NT2/D1 (cell line): ENCODE measurements around the gene TMEM60.

Source experiments
- DNase-seq: peaks from one replicate; pipeline ENCODE4 v3.0.0-alpha.2; 2011; ENCODE audit warnings: low read depth, low spot score
- H3K27me3 ChIP-seq: 2 replicates; pipeline ENCODE4 v1.6.0; 2011; ENCODE audit warnings: mild to moderate bottlenecking; ENCODE audit not compliant: insufficient read length, insufficient read depth
- H3K36me3 ChIP-seq: 2 replicates; pipeline ENCODE4 v1.6.1; 2011; ENCODE audit warnings: mild to moderate bottlenecking, low read length, mixed read lengths; ENCODE audit not compliant: insufficient read depth, insufficient read length
- H3K4me1 ChIP-seq: 2 replicates; pipeline ENCODE4 v1.5.1; 2011; ENCODE audit not compliant: insufficient read depth, insufficient read length
- H3K4me3 ChIP-seq: 2 replicates; pipeline ENCODE4 v1.5.1; 2011; ENCODE audit warnings: low read depth; ENCODE audit not compliant: insufficient read length
- H3K9ac ChIP-seq: 2 replicates; pipeline ENCODE4 v1.6.0; 2011; ENCODE audit warnings: low read depth; ENCODE audit not compliant: insufficient read length
- H3K9me3 ChIP-seq: 2 replicates; pipeline ENCODE4 v1.5.1; 2011; ENCODE audit warnings: mild to moderate bottlenecking, low read length; ENCODE audit not compliant: insufficient read depth
- SUZ12 ChIP-seq: IDR thresholded peaks from 2 replicates; pipeline ENCODE4 v1.6.1; 2011; ENCODE audit not compliant: insufficient read length, insufficient read depth; ENCODE audit errors: extremely low read depth
- YY1 ChIP-seq: IDR thresholded peaks from 2 replicates; pipeline ENCODE4 v1.6.1; 2011; ENCODE audit not compliant: insufficient read length, insufficient read depth
- ZNF274 ChIP-seq: IDR thresholded peaks from 2 replicates; pipeline ENCODE4 v1.6.1; 2011; ENCODE audit warnings: mild to moderate bottlenecking, low read depth, low read length

The TMEM60 gene

GRCh38 chr7:77770316-77770715, 27.9 kb downstream of the TMEM60 start:
- no peaks in the 10 kb centered on the region for H3K4me1 ChIP-seq
- no peak overlapping the region for H3K9ac ChIP-seq
- H3K27me3 ChIP-seq = no peaks in the 10 kb centered on the region
- H3K9me3 ChIP-seq = no peaks in the 10 kb centered on the region
- no peak for DNase-seq
- no peak overlapping the region for H3K4me3 ChIP-seq
- TF ChIP-seq YY1 = no peak
- no peak for TF ChIP-seq ZNF274
- no peak for TF ChIP-seq SUZ12
- H3K36me3 ChIP-seq = peaks cover 5% of the 10 kb centered on the region

GRCh38 chr7:77766801-77767605, 31.2 kb downstream of the TMEM60 start:
- Histone ChIP-seq H3K4me3 (no peak overlapping the region), H3K36me3 (no peaks in the 10 kb centered on the region), H3K4me1 (no peaks in the 10 kb centered on the region), H3K9me3 (no peaks in the 10 kb centered on the region), H3K9ac (no peak overlapping the region), H3K27me3 (no peaks in the 10 kb centered on the region)
- no peak for DNase-seq
- TF ChIP-seq SUZ12 (no peak), ZNF274 (no peak), YY1 (no peak)

GRCh38 chr7:77765906-77766800, 32.1 kb downstream of the TMEM60 start:
- Histone ChIP-seq H3K36me3 (no peaks in the 10 kb centered on the region), H3K27me3 (no peaks in the 10 kb centered on the region), H3K9ac (no peak overlapping the region), H3K4me1 (no peaks in the 10 kb centered on the region), H3K4me3 (no peak overlapping the region), H3K9me3 (no peaks in the 10 kb centered on the region)
- TF ChIP-seq SUZ12 (no peak), ZNF274 (no peak), YY1 (no peak)
- DNase-seq = no peak

DNA sequence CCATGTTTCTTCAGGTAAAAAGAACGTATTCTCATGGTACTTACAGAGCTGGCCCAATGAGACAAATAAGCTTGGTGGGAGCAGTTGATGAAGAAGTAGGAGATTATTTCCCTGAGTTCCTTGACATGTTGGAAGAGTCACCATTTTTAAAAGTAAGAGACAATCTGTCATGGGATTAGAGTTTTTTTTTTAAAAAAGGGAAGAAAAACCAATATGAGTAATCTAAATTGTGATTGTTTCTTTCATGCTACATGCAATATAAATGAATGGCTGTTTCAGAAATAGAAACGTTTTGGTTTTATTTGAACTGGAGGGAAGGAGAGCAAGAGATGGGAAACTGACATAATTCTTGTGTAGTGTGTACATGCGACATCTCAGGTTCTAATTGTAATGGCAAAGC, 32.8 kb downstream of the TMEM60 start:
- Histone ChIP-seq H3K4me1 (no peaks in the 10 kb centered on the region), H3K27me3 (no peaks in the 10 kb centered on the region), H3K9me3 (no peaks in the 10 kb centered on the region), H3K9ac (no peak overlapping the region), H3K36me3 (no peaks in the 10 kb centered on the region), H3K4me3 (no peak overlapping the region)
- no peak for DNase-seq
- TF ChIP-seq YY1 (no peak), SUZ12 (no peak), ZNF274 (no peak)

DNA sequence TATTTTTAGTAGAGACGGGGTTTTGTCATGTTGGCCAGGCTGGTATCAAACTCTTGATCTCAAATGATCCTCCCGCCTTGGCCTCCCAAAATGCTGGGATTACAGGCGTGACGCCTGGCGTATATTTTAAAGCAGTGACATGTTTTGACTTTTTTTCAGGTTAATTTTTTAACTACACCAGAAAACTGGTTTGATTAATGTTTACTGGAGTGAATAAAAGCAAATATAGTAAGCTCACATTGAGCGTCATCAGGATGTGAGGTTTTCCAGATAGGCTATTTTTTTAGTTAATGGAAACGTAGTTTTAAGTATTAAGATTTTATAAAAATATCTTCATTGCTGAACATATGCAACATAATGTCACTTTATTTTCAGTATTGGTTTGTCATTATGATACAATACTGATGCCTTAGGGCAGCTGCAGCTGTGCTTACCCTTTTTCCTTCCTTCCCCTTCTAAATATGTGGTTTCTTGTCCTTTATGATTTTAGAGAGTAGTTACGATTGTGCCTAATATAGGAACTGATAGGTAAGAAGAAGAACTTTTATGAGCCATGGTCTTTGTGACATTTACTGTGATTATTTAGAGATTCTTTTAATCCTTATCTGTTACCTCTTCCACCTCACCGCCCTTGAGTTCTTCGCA, 37.3 kb downstream of the TMEM60 start:
- no peak overlapping the region for H3K4me3 ChIP-seq
- no peak for DNase-seq
- H3K9ac ChIP-seq = no peak overlapping the region
- no peaks in the 10 kb centered on the region for H3K27me3 ChIP-seq
- H3K36me3 ChIP-seq = no peaks in the 10 kb centered on the region
- no peak for TF ChIP-seq YY1
- no peak for TF ChIP-seq SUZ12
- TF ChIP-seq ZNF274 = no peak
- H3K4me1 ChIP-seq = no peaks in the 10 kb centered on the region
- no peaks in the 10 kb centered on the region for H3K9me3 ChIP-seq

DNA sequence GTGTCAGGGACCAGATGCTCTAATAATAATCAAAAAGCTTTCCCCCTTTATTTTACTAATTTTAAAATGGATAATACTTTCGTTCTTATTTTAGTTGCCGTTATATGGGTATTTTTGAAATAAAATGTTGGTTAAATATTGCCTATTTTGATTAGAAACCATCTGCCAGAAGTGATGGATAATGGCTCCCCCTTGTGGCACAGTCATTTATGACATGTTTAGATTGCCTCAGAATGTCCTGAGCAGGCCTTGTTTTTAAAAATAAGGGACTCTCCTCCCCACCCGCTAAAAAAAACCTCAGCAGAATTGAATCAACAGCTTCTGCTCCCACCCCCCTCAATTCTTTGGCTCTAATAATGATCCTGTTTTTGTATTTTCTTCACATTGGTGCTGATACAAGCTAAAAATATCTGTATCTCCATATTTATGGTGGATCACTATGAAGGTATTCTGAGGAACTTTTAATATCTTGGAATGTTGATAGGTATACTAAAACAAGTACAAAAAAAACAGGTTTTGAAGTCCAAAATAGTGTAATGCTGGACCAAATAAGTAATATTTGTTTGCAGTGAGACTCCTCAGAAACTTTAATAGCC, 38.8 kb downstream of the TMEM60 start:
- peak; percentile 51 for DNase-seq
- Histone ChIP-seq H3K4me3 (no peak overlapping the region), H3K9ac (no peak overlapping the region), H3K4me1 (no peaks in the 10 kb centered on the region), H3K36me3 (no peaks in the 10 kb centered on the region), H3K9me3 (no peaks in the 10 kb centered on the region), H3K27me3 (no peaks in the 10 kb centered on the region)
- no peak for TF ChIP-seq ZNF274

DNA sequence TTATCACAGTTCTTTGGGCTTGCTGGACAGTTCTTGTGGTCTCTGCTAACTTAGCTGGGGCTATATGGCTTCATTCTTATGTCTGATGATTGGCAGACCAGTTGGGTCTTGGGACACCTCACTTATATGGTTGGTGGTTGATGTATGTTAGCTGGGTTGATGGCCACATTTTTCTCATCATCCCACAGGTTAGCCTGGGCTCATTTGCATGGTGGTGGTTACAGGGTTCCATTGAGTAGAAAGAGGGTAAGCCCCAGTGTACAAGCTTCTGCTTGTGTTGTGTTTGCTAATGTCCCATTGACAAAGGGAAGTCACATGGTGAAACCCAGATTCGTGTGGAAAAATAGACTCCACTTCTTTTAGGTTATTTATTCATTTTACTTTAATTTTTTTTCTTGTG, 40.6 kb downstream of the TMEM60 start:
- H3K27me3 ChIP-seq = no peaks in the 10 kb centered on the region
- no peak for TF ChIP-seq SUZ12
- no peak for TF ChIP-seq ZNF274
- no peaks in the 10 kb centered on the region for H3K9me3 ChIP-seq
- no peaks in the 10 kb centered on the region for H3K4me1 ChIP-seq
- H3K9ac ChIP-seq = no peak overlapping the region
- DNase-seq = no peak
- H3K36me3 ChIP-seq = no peaks in the 10 kb centered on the region
- no peak overlapping the region for H3K4me3 ChIP-seq
